ENCODE results near the gene CHCHD3.

- TF ChIP-seq, protein P1, sequence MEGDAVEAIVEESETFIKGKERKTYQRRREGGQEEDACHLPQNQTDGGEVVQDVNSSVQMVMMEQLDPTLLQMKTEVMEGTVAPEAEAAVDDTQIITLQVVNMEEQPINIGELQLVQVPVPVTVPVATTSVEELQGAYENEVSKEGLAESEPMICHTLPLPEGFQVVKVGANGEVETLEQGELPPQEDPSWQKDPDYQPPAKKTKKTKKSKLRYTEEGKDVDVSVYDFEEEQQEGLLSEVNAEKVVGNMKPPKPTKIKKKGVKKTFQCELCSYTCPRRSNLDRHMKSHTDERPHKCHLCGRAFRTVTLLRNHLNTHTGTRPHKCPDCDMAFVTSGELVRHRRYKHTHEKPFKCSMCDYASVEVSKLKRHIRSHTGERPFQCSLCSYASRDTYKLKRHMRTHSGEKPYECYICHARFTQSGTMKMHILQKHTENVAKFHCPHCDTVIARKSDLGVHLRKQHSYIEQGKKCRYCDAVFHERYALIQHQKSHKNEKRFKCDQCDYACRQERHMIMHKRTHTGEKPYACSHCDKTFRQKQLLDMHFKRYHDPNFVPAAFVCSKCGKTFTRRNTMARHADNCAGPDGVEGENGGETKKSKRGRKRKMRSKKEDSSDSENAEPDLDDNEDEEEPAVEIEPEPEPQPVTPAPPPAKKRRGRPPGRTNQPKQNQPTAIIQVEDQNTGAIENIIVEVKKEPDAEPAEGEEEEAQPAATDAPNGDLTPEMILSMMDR (IDR thresholded peaks at IDR 0.05), result no peak
- TF ChIP-seq PRDM15 (CRISPR knock-in tag; IDR thresholded peaks at IDR 0.05) (no peak), TP53 (CRISPR knock-in tag; IDR thresholded peaks at IDR 0.05) (no peak), RORB (CRISPR knock-in tag; IDR thresholded peaks at IDR 0.05) (no peak), ESRRA (CRISPR knock-in tag; IDR thresholded peaks at IDR 0.05; ENCODE audit: borderline replicate concordance) (no peak), GTF2I (CRISPR knock-in tag; conservative IDR thresholded peaks at IDR 0.05) (no peak), PRRX2 (CRISPR knock-in tag; IDR thresholded peaks at IDR 0.05) (no peak), FOXK1 (CRISPR knock-in tag; IDR thresholded peaks at IDR 0.05) (no peak), JUN (CRISPR knock-in tag; IDR thresholded peaks at IDR 0.05) (no peak), ATF1 (CRISPR knock-in tag; IDR thresholded peaks at IDR 0.05) (no peak)
- TF ChIP-seq, protein P2, sequence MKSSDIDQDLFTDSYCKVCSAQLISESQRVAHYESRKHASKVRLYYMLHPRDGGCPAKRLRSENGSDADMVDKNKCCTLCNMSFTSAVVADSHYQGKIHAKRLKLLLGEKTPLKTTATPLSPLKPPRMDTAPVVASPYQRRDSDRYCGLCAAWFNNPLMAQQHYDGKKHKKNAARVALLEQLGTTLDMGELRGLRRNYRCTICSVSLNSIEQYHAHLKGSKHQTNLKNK (CRISPR knock-in tag; IDR thresholded peaks at IDR 0.05), result no peak
- TF ChIP-seq, protein P3, sequence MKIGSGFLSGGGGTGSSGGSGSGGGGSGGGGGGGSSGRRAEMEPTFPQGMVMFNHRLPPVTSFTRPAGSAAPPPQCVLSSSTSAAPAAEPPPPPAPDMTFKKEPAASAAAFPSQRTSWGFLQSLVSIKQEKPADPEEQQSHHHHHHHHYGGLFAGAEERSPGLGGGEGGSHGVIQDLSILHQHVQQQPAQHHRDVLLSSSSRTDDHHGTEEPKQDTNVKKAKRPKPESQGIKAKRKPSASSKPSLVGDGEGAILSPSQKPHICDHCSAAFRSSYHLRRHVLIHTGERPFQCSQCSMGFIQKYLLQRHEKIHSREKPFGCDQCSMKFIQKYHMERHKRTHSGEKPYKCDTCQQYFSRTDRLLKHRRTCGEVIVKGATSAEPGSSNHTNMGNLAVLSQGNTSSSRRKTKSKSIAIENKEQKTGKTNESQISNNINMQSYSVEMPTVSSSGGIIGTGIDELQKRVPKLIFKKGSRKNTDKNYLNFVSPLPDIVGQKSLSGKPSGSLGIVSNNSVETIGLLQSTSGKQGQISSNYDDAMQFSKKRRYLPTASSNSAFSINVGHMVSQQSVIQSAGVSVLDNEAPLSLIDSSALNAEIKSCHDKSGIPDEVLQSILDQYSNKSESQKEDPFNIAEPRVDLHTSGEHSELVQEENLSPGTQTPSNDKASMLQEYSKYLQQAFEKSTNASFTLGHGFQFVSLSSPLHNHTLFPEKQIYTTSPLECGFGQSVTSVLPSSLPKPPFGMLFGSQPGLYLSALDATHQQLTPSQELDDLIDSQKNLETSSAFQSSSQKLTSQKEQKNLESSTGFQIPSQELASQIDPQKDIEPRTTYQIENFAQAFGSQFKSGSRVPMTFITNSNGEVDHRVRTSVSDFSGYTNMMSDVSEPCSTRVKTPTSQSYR (CRISPR knock-in tag; IDR thresholded peaks at IDR 0.05), result no peak
Observed at GRCh38 chr7:132947011-132947410, 134.9 kb downstream of the CHCHD3 start.

All from WTC11 (cell line).